Adrenal gland (tissue), 5 donors: ENCODE results near the gene IDI1.

Experiments
- POLR2A ChIP-seq, 2 donors: fragments of 450-650 bp; IDR thresholded peaks; one replicate each; pipeline ENCODE4 v1.6.1; 2017; ENCODE audit warnings: antibody characterized with exemption in 2 of 2, mild to moderate bottlenecking in 2 of 2, moderate library complexity in 1 of 2
- TF ChIP-seq, protein P1 (sequence below), 6 experiments: fragments of 450-650 bp in 4 of 6; fragments of 200-600 bp in 2 of 6; sonication (generic) in 1 of 6; IDR thresholded peaks; 1 replicate in 5 of 6; 2 replicates in 1 of 6; pipeline versions ENCODE4 v1.5.1 to v1.8.0; 2016 to 2021; ENCODE audit warnings: antibody characterized with exemption in 6 of 6, mild to moderate bottlenecking in 2 of 6, moderate library complexity in 1 of 6
- donor health status: DM: no; HTN: no; CAD: no.

DNA sequence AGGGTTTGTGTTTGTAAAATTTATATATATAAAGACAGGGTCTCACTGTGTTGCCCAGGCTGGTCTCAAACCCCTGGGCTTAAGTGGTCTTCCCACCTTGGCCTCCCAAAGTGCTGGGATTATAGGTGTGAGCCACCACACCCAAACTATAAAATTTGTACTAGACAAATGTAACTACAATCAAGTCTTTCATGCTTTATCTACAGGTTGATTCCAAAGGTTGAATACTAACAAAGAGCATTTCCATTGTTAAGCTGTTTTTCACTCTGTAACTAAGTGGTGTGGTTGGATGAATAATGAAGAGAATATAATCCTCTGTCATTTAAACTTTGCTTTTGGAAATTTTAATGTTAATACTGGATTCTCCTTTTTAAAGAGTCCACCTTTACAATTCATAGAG, 29.7 kb upstream of the IDI1 start:
- TF ChIP-seq, protein P1, sequence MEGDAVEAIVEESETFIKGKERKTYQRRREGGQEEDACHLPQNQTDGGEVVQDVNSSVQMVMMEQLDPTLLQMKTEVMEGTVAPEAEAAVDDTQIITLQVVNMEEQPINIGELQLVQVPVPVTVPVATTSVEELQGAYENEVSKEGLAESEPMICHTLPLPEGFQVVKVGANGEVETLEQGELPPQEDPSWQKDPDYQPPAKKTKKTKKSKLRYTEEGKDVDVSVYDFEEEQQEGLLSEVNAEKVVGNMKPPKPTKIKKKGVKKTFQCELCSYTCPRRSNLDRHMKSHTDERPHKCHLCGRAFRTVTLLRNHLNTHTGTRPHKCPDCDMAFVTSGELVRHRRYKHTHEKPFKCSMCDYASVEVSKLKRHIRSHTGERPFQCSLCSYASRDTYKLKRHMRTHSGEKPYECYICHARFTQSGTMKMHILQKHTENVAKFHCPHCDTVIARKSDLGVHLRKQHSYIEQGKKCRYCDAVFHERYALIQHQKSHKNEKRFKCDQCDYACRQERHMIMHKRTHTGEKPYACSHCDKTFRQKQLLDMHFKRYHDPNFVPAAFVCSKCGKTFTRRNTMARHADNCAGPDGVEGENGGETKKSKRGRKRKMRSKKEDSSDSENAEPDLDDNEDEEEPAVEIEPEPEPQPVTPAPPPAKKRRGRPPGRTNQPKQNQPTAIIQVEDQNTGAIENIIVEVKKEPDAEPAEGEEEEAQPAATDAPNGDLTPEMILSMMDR (IDR thresholded peaks at IDR 0.05) = no peak
- no peak for TF ChIP-seq POLR2A (IDR thresholded peaks at IDR 0.05)
